GM12878 (cell line): ENCODE measurements around the gene KRT25. TPM values are rescaled to one million over a fixed set of nuclear protein-coding genes. Genes with fewer than 3 reads are reported as not detected.

ENCODE experiments used
- ATAC-seq: fragments of 200-7000 bp; cut with Tn5 transposase; 3 replicates; pipeline ENCODE4 v1.9.1; 2020; ENCODE audit warnings: mild to moderate bottlenecking, moderate library complexity
- BruUV-seq: library from RNA; stranded (reverse); fragments of 400-500 nt; replicated peaks from 2 replicates; lab custom pipeline; 2021; lab: Mats Ljungman, UMichigan
- CTCF ChIA-PET: fragments of 300-600 bp; sonication (Branson Sonifier 250); formaldehyde crosslinking; extraction: SDS; loops from one replicate; lab custom pipeline; 2021; ENCODE audit warnings: inconsistent platforms; lab: Yijun Ruan, JAX
- POLR2A ChIA-PET: fragments of 350-600 bp; formaldehyde crosslinking; extraction: SDS; loops from one replicate; lab custom pipeline; 2021; ENCODE audit warnings: inconsistent platforms; lab: Charles Lee
- RAD21 ChIA-PET: fragments of 300-600 bp; sonication (Branson Sonifier 250); formaldehyde crosslinking; loops from one replicate; lab custom pipeline; 2023; ENCODE audit warnings: antibody characterized with exemption; ENCODE audit not compliant: unreplicated experiment; lab: Charles Lee
- SMC1A ChIA-PET: fragments of 300-600 bp; sonication (Branson Sonifier 250); formaldehyde crosslinking; loops from one replicate; lab custom pipeline; 2023; ENCODE audit not compliant: unreplicated experiment, uncharacterized antibody; lab: Charles Lee
- DNase-seq: peaks from one replicate; pipeline ENCODE4 v3.0.0-alpha.2; 2011; ENCODE audit warnings: low read depth, low spot score
- FAIRE-seq: peaks from 3 replicates; lab custom pipeline; 2011; peaks lifted over from hg19 to GRCh38; lab: Jason Lieb, UNC
- H2AFZ ChIP-seq: 2 replicates; pipeline ENCODE4 v1.6.0; 2011; ENCODE audit warnings: low read depth, low read length, control low read depth; ENCODE audit not compliant: control insufficient read depth
- H3K27ac ChIP-seq: 2 replicates; pipeline ENCODE4 v1.5.1; 2011; ENCODE audit warnings: control low read depth; ENCODE audit not compliant: control insufficient read depth, insufficient read depth
- H3K27me3 ChIP-seq, 2 experiments: replicated peaks in 1 of 2; 2 replicates each; pipeline versions ENCODE4 v1.6.0 to v1.6.1; 2011; ENCODE audit warnings: low read length in 1 of 2; ENCODE audit not compliant: control insufficient read depth in 2 of 2, insufficient read depth in 2 of 2
- H3K36me3 ChIP-seq, 2 experiments: 2 replicates each; pipeline ENCODE4 v1.5.1; 2011; ENCODE audit warnings: low read length in 1 of 2; ENCODE audit not compliant: control insufficient read depth in 2 of 2, insufficient read depth in 2 of 2
- H3K4me1 ChIP-seq: 2 replicates; pipeline ENCODE4 v1.6.1; 2011; ENCODE audit warnings: mild to moderate bottlenecking, low read length, moderate library complexity, mixed read lengths; ENCODE audit not compliant: control insufficient read depth, insufficient read depth
- H3K4me2 ChIP-seq: 2 replicates; pipeline ENCODE4 v1.6.0; 2011; ENCODE audit warnings: control low read depth; ENCODE audit not compliant: control insufficient read depth, insufficient read depth
- H3K4me3 ChIP-seq: fragments of 200-600 bp; sonication (generic); 2 replicates; pipeline ENCODE4 v1.5.1; 2016
- H3K79me2 ChIP-seq: 2 replicates; pipeline ENCODE4 v1.6.0; 2011; ENCODE audit warnings: low read length; ENCODE audit not compliant: control insufficient read depth, insufficient read depth
- H3K9ac ChIP-seq: 2 replicates; pipeline ENCODE4 v1.8.0; 2011; ENCODE audit warnings: low read length, control low read depth, mixed read lengths; ENCODE audit not compliant: control insufficient read depth, insufficient read depth
- H3K9me3 ChIP-seq: replicated peaks from 3 replicates; pipeline ENCODE4 v1.5.1; 2011; ENCODE audit warnings: mild to moderate bottlenecking, low read length; ENCODE audit not compliant: control insufficient read depth, insufficient read depth
- H4K20me1 ChIP-seq: 2 replicates; pipeline ENCODE4 v1.6.0; 2011; ENCODE audit not compliant: control insufficient read depth, insufficient read depth
- FOS ChIP-seq: IDR thresholded peaks from 3 replicates; pipeline ENCODE4 v1.6.1; 2011; ENCODE audit warnings: borderline replicate concordance; ENCODE audit not compliant: insufficient read length; ENCODE audit errors: extremely low read depth
- HDGF ChIP-seq: fragments of 450-650 bp; IDR thresholded peaks from 2 replicates; pipeline ENCODE4 v1.6.1; 2016; ENCODE audit warnings: antibody characterized with exemption
- PBX3 ChIP-seq: IDR thresholded peaks from 2 replicates; pipeline ENCODE4 v1.6.1; 2011; ENCODE audit warnings: mild to moderate bottlenecking, low read depth, low read length, moderate library complexity; ENCODE audit not compliant: insufficient replicate concordance
- RBBP5 ChIP-seq: fragments of 200-600 bp; sonication (generic); conservative IDR thresholded peaks from 2 replicates; pipeline ENCODE4 v1.6.1; 2016
- SIN3A ChIP-seq: IDR thresholded peaks from 2 replicates; pipeline ENCODE4 v1.6.1; 2012; ENCODE audit warnings: low read depth, low read length, improper control_type of control experiment
- SMAD1 ChIP-seq: fragments of 450-650 bp; IDR thresholded peaks from 2 replicates; pipeline ENCODE4 v1.6.1; 2018; ENCODE audit warnings: mild to moderate bottlenecking, low read depth; ENCODE audit not compliant: partially characterized antibody
- ZBED1 ChIP-seq: IDR thresholded peaks from 2 replicates; pipeline ENCODE4 v1.6.1; 2016; ENCODE audit warnings: borderline replicate concordance
- ZNF207 ChIP-seq: fragments of 450-650 bp; IDR thresholded peaks from 2 replicates; pipeline ENCODE4 v1.6.1; 2014; ENCODE audit warnings: antibody characterized with exemption, mild to moderate bottlenecking, borderline replicate concordance
- ZNF217 ChIP-seq: fragments of 450-650 bp; IDR thresholded peaks from 2 replicates; pipeline ENCODE4 v1.6.1; 2017; ENCODE audit warnings: antibody characterized with exemption, mild to moderate bottlenecking
- WGBS: methylation state at CpG from one replicate; pipeline ENCODE4 v1.1.6; 2016; ENCODE audit warnings: low lambda C conversion rate; ENCODE audit not compliant: insufficient replicate concordance, insufficient coverage; ENCODE audit errors: missing lambda C conversion rate; 5-methylcytosine and 5-hydroxymethylcytosine counted together
- in situ Hi-C: fragments of 300-500 bp; cut with MboI; formaldehyde crosslinking; loops from 9 replicates; pipeline ENCODE4 v1.14.3; 2018; ENCODE audit warnings: mixed read lengths
- intact Hi-C: fragments of 100-400 bp; cut with micrococcal nuclease; formaldehyde crosslinking; loops from one replicate; pipeline ENCODE4 v1.14.2; 2022; ENCODE audit not compliant: unreplicated experiment
- polyA plus RNA-seq, 11 experiments: library from polyadenylated mRNA; depleted of rRNA in 4 of 11; unstranded in 6 of 11; stranded (reverse) in 5 of 11; fragments of >200 nt; fragmentation: Nextera tagmentation in 4 of 11; fragmentation: Illumina TruSeq in 1 of 11; extraction: Ambion mirVana in 4 of 11; extraction: Trizol in 1 of 11; gene quantifications; 1 replicate in 1 of 11; 2 replicates in 10 of 11; pipeline versions ENCODE4 v1.2.1 to v1.2.3, GENCODE V29; 2011 to 2016; ENCODE audit warnings: inconsistent platforms in 2 of 11, missing spikeins in 2 of 11, low read depth in 1 of 11
- total RNA-seq, 4 experiments: library from RNA; depleted of rRNA in 3 of 4; stranded (reverse); fragments of >200 nt in 3 of 4; fragmentation: Illumina TruSeq in 1 of 4; extraction: Trizol in 1 of 4; gene quantifications; 2 replicates each; pipeline versions ENCODE4 v1.2.1 to v1.2.3, GENCODE V29; 2013 to 2021

Gene KRT25
- total and polyA plus RNA-seq, 10 of the 15 experiments (the other 5 are each of a cell fraction or from before 2014, with no cell fraction given) = not detected

GRCh38 chr17:40795019-40795667, 40.0 kb upstream of the KRT25 start:
- Histone ChIP-seq H3K27me3 (peaks cover 2 to 9% of the 10 kb centered on the region in 2 experiments; a peak in 1 of 4 replicates), H3K36me3 (no peaks in the 10 kb centered on the region), H3K79me2 (no peaks in the 10 kb centered on the region), H3K9ac (no peak overlapping the region), H4K20me1 (no peaks in the 10 kb centered on the region), H2AFZ (no peak overlapping the region), H3K9me3 (no peaks in the 10 kb centered on the region)
- CTCF ChIA-PET = interaction anchor here (1.1 to 1.6 kb wide), 4 partner anchors 12 to 871 kb away, joined by 3 to 5 read pairs (median 4); no protein-coding TSS in a partner anchor
- no peak for FAIRE-seq
- SMC1A ChIA-PET = interaction anchor here (0.7 to 1.5 kb wide), 5 partner anchors 10 to 234 kb away, joined by 3 to 4 read pairs (median 3); no protein-coding TSS in a partner anchor
- 38% methylated on average over 10 of the region's 10 CpGs for WGBS
- in situ Hi-C loops = no loop called here
- BruUV-seq = no TSS peak
- TF ChIP-seq SMAD1 (no peak), ZNF217 (no peak), FOS (no peak), RBBP5 (no peak), ZNF207 (no peak), ZBED1 (no peak), HDGF (no peak), PBX3 (no peak), SIN3A (no peak)
- TF ChIP-seq, all 136 proteins: peak for 0
- no peak for ATAC-seq
- H3K27ac ChIP-seq = no peak overlapping the region
- H3K4me3 ChIP-seq = no peak overlapping the region
- H3K4me1 ChIP-seq = no peaks in the 10 kb centered on the region
- DNase-seq = no peak
- intact Hi-C loops = loop anchor here (10.0 kb wide), 1 partner anchor 250 kb away; no protein-coding TSS in a partner anchor
- no peak overlapping the region for H3K4me2 ChIP-seq
- ChIA-PET RAD21 (interaction anchor here (0.6 to 1.3 kb wide), 3 partner anchors 24 to 180 kb away, joined by 3 to 5 read pairs (median 4); no protein-coding TSS in a partner anchor), POLR2A (no interaction called here)
